ENCODE results near the gene NR2C2AP. TPM values are rescaled to one million over a fixed set of nuclear protein-coding genes. Genes with fewer than 3 reads are reported as not detected.

Gene NR2C2AP
- total and polyA plus RNA-seq, 2 donors (not counting 3 experiments of a cell fraction or from before 2014, with no cell fraction given): 11.9 to 17.5 TPM

GRCh38 chr19:19205416-19206410 is 2.5 kb upstream of the NR2C2AP start:
- H3K9ac ChIP-seq (replicated peaks; ENCODE audit: extremely low read depth, insufficient read depth, low read length): no peak overlapping the region
- FAIRE-seq (no peak), DNase-seq (ENCODE audit: low read depth, low spot score) (no peak)
- H3K27me3 ChIP-seq (ENCODE audit: control insufficient read depth in 2 of 2, insufficient read depth in 2 of 2, low read length in 2 of 2): no peaks in the 10 kb centered on the region
- no peak overlapping the region for H3K4me2 ChIP-seq (ENCODE audit: insufficient read depth, low read length)
- ChIA-PET POLR2A (no interaction called here), CTCF (no interaction called here)
- H3K9me1 ChIP-seq (replicated peaks; ENCODE audit: control insufficient read depth, extremely low read depth, insufficient read depth, low read length): no peaks in the 10 kb centered on the region
- dilution Hi-C loops (cut with MboI; ENCODE audit: extremely low pct_ligation_motif_present, low sequenced_read_pairs): no loop called here
- no TSS peak for BruUV-seq (replicated peaks)
- no peak overlapping the region for H3K4me3 ChIP-seq (replicated peaks in 1 of 3; ENCODE audit: insufficient read depth in 1 of 3, low read depth in 1 of 3, low read length in 3 of 3)
- H2AFZ ChIP-seq (ENCODE audit: low read depth, low read length): no peak overlapping the region
- H4K20me1 ChIP-seq (replicated peaks; ENCODE audit: control insufficient read depth, extremely low read depth, insufficient read depth, low read length): no peaks in the 10 kb centered on the region
- peaks cover 6% of the 10 kb centered on the region for H3K4me1 ChIP-seq (ENCODE audit: control insufficient read depth, extremely low read depth, insufficient read depth, low read length)
- H3K27ac ChIP-seq (ENCODE audit: insufficient read depth, low read depth, low read length): no peak overlapping the region
- peaks cover 0 to 4% of the 10 kb centered on the region in 2 experiments for H3K36me3 ChIP-seq (ENCODE audit: control insufficient read depth in 2 of 2, extremely low read depth in 1 of 2, insufficient read depth in 2 of 2, low read length in 2 of 2)
- peaks cover 12% of the 10 kb centered on the region for H3K79me2 ChIP-seq (ENCODE audit: control insufficient read depth, insufficient read depth, low read length)
- TF ChIP-seq CTCF (IDR thresholded peaks at IDR 0.05; ENCODE audit: extremely low read depth in 1 of 2, insufficient read depth in 1 of 2, low read depth in 1 of 2, low read length in 2 of 2) (no peak), JUN (IDR thresholded peaks at IDR 0.05; ENCODE audit: borderline replicate concordance, insufficient read depth, insufficient read length, low read depth) (no peak), MYC (IDR thresholded peaks at IDR 0.05; ENCODE audit: low read depth, low read length) (no peak), FOS (IDR thresholded peaks at IDR 0.05; ENCODE audit: borderline replicate concordance, insufficient read depth, low read length) (no peak), EZH2 (IDR thresholded peaks at IDR 0.05; ENCODE audit: borderline replicate concordance, low read depth, low read length, severe bottlenecking) (no peak), POLR2A (IDR thresholded peaks at IDR 0.05; ENCODE audit: low read depth, low read length) (no peak), MAX (IDR thresholded peaks at IDR 0.05; ENCODE audit: insufficient read depth, insufficient read length) (no peak), POLR2AphosphoS5 (IDR thresholded peaks at IDR 0.05; ENCODE audit: insufficient read depth, low read depth, low read length) (no peak), GATA2 (IDR thresholded peaks at IDR 0.05; ENCODE audit: insufficient read depth, insufficient read length, low read depth, low read length) (no peak)
- no peaks in the 10 kb centered on the region for H3K9me3 ChIP-seq (replicated peaks; ENCODE audit: control insufficient read depth, insufficient read depth, low read length)
- intact Hi-C loops (cut with micrococcal nuclease): no loop called here
